ENCODE measurements around the gene LRRC4.

DNA sequence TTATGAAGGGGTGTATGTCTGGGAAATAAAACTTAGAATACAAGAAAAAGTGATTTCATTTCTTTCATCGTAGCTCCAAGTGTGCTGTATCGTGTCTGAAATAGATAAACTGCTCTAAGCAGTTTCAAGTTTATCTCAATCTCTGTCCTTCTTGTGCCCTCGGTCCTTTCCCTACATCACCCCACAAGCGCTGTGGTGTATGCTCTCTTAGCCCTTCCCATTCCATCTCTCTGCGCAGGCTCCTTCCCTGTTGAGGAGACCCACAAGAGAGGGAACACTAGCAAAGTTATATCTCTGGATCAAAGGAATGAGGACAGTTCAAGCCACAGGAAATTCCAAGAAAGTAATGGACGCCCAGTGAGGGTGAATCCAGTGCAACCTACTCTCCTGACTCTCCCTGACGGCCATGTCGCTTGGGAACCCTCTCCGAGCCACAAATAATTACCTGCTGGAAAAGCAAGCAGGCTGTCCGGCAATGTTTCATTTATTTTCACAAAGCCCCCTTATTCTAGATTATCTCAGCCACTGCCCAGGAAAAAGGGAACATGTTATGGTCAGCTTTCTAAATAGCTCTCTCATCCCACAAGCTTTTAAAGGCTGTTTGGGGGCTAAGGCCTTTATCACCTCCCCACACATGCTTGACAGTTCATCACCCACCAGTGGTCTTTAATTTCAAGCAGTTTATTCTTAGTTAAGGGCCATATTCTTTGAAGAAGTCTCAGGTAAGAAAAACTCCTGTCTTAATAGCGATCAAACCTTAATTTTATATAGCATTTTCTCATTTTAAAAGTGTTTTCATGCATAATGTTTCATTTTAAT is 34.8 kb downstream of the LRRC4 start:
- TF ChIP-seq, protein P1, sequence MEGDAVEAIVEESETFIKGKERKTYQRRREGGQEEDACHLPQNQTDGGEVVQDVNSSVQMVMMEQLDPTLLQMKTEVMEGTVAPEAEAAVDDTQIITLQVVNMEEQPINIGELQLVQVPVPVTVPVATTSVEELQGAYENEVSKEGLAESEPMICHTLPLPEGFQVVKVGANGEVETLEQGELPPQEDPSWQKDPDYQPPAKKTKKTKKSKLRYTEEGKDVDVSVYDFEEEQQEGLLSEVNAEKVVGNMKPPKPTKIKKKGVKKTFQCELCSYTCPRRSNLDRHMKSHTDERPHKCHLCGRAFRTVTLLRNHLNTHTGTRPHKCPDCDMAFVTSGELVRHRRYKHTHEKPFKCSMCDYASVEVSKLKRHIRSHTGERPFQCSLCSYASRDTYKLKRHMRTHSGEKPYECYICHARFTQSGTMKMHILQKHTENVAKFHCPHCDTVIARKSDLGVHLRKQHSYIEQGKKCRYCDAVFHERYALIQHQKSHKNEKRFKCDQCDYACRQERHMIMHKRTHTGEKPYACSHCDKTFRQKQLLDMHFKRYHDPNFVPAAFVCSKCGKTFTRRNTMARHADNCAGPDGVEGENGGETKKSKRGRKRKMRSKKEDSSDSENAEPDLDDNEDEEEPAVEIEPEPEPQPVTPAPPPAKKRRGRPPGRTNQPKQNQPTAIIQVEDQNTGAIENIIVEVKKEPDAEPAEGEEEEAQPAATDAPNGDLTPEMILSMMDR (tag by site-specific recombination; IDR thresholded peaks at IDR 0.05): no peak
- TF ChIP-seq YY1 (tag by site-specific recombination; IDR thresholded peaks at IDR 0.05) (no peak), TCF7L2 (IDR thresholded peaks at IDR 0.05; ENCODE audit: borderline replicate concordance, low read depth, low read length) (no peak), ZNF530 (tag by site-specific recombination; IDR thresholded peaks at IDR 0.05; ENCODE audit: low read depth) (no peak), ZFP69B (tag by site-specific recombination; IDR thresholded peaks at IDR 0.05) (no peak), KLF16 (tag by site-specific recombination; IDR thresholded peaks at IDR 0.05) (no peak), ZNF10 (tag by site-specific recombination; IDR thresholded peaks at IDR 0.05) (no peak)
- TF ChIP-seq, protein P2, sequence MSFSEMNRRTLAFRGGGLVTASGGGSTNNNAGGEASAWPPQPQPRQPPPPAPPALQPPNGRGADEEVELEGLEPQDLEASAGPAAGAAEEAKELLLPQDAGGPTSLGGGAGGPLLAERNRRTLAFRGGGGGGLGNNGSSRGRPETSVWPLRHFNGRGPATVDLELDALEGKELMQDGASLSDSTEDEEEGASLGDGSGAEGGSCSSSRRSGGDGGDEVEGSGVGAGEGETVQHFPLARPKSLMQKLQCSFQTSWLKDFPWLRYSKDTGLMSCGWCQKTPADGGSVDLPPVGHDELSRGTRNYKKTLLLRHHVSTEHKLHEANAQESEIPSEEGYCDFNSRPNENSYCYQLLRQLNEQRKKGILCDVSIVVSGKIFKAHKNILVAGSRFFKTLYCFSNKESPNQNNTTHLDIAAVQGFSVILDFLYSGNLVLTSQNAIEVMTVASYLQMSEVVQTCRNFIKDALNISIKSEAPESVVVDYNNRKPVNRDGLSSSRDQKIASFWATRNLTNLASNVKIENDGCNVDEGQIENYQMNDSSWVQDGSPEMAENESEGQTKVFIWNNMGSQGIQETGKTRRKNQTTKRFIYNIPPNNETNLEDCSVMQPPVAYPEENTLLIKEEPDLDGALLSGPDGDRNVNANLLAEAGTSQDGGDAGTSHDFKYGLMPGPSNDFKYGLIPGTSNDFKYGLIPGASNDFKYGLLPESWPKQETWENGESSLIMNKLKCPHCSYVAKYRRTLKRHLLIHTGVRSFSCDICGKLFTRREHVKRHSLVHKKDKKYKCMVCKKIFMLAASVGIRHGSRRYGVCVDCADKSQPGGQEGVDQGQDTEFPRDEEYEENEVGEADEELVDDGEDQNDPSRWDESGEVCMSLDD (tag by site-specific recombination; IDR thresholded peaks at IDR 0.05): no peak
- TF ChIP-seq, protein P3, sequence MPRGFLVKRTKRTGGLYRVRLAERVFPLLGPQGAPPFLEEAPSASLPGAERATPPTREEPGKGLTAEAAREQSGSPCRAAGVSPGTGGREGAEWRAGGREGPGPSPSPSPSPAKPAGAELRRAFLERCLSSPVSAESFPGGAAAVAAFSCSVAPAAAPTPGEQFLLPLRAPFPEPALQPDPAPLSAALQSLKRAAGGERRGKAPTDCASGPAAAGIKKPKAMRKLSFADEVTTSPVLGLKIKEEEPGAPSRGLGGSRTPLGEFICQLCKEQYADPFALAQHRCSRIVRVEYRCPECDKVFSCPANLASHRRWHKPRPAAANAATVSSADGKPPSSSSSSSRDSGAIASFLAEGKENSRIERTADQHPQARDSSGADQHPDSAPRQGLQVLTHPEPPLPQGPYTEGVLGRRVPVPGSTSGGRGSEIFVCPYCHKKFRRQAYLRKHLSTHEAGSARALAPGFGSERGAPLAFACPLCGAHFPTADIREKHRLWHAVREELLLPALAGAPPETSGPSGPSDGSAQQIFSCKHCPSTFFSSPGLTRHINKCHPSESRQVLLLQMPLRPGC (tag by site-specific recombination; IDR thresholded peaks at IDR 0.05): no peak

Data from HEK293 (cell line).